ENCODE measurements around the gene ZSWIM6. TPM values are rescaled to one million over a fixed set of nuclear protein-coding genes. Genes with fewer than 3 reads are reported as not detected.

Gene ZSWIM6
- total RNA-seq, 2 experiments from 2014 or later = 4.1 TPM

DNA sequence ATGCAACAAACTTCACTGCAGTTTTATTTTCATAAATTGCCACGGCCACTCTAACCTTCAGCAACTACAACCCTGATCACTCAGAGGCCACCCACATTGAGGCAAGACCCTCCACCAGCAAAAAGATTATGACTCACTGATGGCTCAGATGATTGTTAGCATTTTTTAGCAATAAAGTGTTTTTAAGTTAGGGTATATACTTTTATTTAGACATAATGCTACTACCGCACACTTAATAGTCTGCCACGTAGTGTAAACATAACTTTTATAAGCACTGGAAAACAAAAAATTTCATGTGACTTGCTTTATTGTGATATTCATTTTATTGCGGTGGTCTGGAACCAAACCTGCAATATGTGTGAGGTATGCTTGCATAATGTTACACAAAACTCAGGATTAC, 257.9 kb downstream of the ZSWIM6 start:
- ATAC-seq (ENCODE audit: poor library complexity) (no peak), DNase-seq (no peak)
- intact Hi-C loops (cut with DNase I, micrococcal nuclease) = no loop called here
- Mint-ChIP-seq H3K27ac (no peak overlapping the region), H3K36me3 (ENCODE audit: low read depth) (no peaks in the 10 kb centered on the region), H3K4me1 (ENCODE audit: low read depth) (no peaks in the 10 kb centered on the region), H3K4me3 (no peak overlapping the region), H3K27me3 (peaks cover 5% of the 10 kb centered on the region), H3K9me3 (no peaks in the 10 kb centered on the region)
- Histone ChIP-seq H3K27ac (ENCODE audit: low read depth in 1 of 2, low read length in 2 of 2) (no peak overlapping the region), H3K36me3 (ENCODE audit: insufficient read depth, low read length) (no peaks in the 10 kb centered on the region), H3K4me3 (ENCODE audit: low read length) (no peak overlapping the region), H3K9me3 (ENCODE audit: control insufficient read depth in 1 of 2, insufficient read depth in 1 of 2, low read length in 2 of 2) (no peaks in the 10 kb centered on the region), H3K4me1 (ENCODE audit: insufficient read depth, low read length) (no peaks in the 10 kb centered on the region), H3K27me3 (ENCODE audit: control insufficient read depth in 1 of 2, insufficient read depth in 2 of 2, low read length in 2 of 2) (no peaks in the 10 kb centered on the region)
- TF ChIP-seq, protein P1, sequence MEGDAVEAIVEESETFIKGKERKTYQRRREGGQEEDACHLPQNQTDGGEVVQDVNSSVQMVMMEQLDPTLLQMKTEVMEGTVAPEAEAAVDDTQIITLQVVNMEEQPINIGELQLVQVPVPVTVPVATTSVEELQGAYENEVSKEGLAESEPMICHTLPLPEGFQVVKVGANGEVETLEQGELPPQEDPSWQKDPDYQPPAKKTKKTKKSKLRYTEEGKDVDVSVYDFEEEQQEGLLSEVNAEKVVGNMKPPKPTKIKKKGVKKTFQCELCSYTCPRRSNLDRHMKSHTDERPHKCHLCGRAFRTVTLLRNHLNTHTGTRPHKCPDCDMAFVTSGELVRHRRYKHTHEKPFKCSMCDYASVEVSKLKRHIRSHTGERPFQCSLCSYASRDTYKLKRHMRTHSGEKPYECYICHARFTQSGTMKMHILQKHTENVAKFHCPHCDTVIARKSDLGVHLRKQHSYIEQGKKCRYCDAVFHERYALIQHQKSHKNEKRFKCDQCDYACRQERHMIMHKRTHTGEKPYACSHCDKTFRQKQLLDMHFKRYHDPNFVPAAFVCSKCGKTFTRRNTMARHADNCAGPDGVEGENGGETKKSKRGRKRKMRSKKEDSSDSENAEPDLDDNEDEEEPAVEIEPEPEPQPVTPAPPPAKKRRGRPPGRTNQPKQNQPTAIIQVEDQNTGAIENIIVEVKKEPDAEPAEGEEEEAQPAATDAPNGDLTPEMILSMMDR (IDR thresholded peaks at IDR 0.05) = no peak
- ChIA-PET CTCF (no interaction called here), POLR2A (no interaction called here)

DNA sequence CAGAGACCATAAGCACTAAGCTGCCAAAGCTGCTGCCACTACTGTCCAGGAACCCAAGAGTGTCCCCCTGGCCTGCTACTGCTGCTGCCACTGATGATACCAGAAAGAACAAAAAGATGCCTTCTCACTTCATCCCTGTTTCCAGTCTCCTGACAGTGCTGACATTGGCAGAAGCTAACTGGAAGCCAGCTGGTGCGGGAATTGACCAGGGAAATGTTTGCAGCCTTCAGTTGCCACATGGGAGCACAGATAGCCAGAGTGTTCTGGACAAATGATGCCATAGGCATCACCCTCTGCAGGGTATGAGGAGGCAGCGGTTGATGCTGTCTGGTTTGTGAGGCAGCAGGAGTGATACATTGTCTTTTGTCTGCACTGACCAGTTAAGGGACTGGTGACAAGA, 258.4 kb downstream of the ZSWIM6 start:
- no peaks in the 10 kb centered on the region for H3K36me3 ChIP-seq (ENCODE audit: insufficient read depth, low read length)
- ChIA-PET POLR2A (no interaction called here), CTCF (no interaction called here)
- H3K36me3 Mint-ChIP-seq (ENCODE audit: low read depth) = no peaks in the 10 kb centered on the region
- ATAC-seq (ENCODE audit: poor library complexity) (no peak), DNase-seq (no peak)
- no peaks in the 10 kb centered on the region for H3K27me3 ChIP-seq (ENCODE audit: control insufficient read depth in 1 of 2, insufficient read depth in 2 of 2, low read length in 2 of 2)
- H3K27ac Mint-ChIP-seq = no peak overlapping the region
- H3K9me3 Mint-ChIP-seq = no peaks in the 10 kb centered on the region
- H3K9me3 ChIP-seq (ENCODE audit: control insufficient read depth in 1 of 2, insufficient read depth in 1 of 2, low read length in 2 of 2) = no peaks in the 10 kb centered on the region
- H3K4me1 ChIP-seq (ENCODE audit: insufficient read depth, low read length) = no peaks in the 10 kb centered on the region
- no peaks in the 10 kb centered on the region for H3K4me1 Mint-ChIP-seq (ENCODE audit: low read depth)
- H3K4me3 Mint-ChIP-seq = no peak overlapping the region
- TF ChIP-seq, protein P1 (IDR thresholded peaks at IDR 0.05) = no peak
- intact Hi-C loops (cut with DNase I, micrococcal nuclease) = no loop called here
- no peak overlapping the region for H3K4me3 ChIP-seq (ENCODE audit: low read length)
- H3K27ac ChIP-seq (ENCODE audit: low read depth in 1 of 2, low read length in 2 of 2) = no peak overlapping the region
- H3K27me3 Mint-ChIP-seq = peaks cover 5% of the 10 kb centered on the region

DNA sequence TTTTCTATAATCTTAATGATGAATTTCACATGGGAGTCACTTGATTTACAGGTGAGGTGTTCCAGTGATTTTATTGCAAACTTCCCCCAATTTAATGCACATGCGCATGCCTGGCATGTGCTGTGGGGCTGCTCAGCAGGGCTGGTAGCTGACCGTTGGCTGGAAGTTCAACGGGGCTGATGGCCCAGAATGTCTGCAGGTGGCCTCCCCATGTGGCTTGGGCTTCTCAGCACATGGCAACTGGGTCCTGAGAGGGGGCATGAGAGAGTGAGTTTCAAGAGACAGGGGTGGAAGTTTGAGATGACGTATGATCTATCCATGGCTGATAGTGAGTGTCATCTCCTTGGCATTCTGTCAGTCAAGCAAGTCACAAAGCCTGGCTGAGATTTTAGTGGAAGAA, 259.8 kb downstream of the ZSWIM6 start:
- H3K27ac ChIP-seq (ENCODE audit: low read depth in 1 of 2, low read length in 2 of 2) = no peak overlapping the region
- POLR2A ChIA-PET = no interaction called here
- Mint-ChIP-seq H3K9me3 (no peaks in the 10 kb centered on the region), H3K27me3 (no peaks in the 10 kb centered on the region), H3K4me1 (ENCODE audit: low read depth) (no peaks in the 10 kb centered on the region), H3K4me3 (no peak overlapping the region), H3K36me3 (ENCODE audit: low read depth) (no peaks in the 10 kb centered on the region), H3K27ac (no peak overlapping the region)
- ATAC-seq (ENCODE audit: poor library complexity) = no peak
- no peaks in the 10 kb centered on the region for H3K36me3 ChIP-seq (ENCODE audit: insufficient read depth, low read length)
- H3K27me3 ChIP-seq (ENCODE audit: control insufficient read depth in 1 of 2, insufficient read depth in 2 of 2, low read length in 2 of 2) = no peaks in the 10 kb centered on the region
- intact Hi-C loops (cut with DNase I, micrococcal nuclease) = no loop called here
- no peak for DNase-seq
- no peak overlapping the region for H3K4me3 ChIP-seq (ENCODE audit: low read length)
- H3K4me1 ChIP-seq (ENCODE audit: insufficient read depth, low read length) = no peaks in the 10 kb centered on the region
- TF ChIP-seq, protein P1 (IDR thresholded peaks at IDR 0.05) = no peak
- H3K9me3 ChIP-seq (ENCODE audit: control insufficient read depth in 1 of 2, insufficient read depth in 1 of 2, low read length in 2 of 2) = no peaks in the 10 kb centered on the region
- CTCF ChIA-PET = no interaction called here
